GM13977 (cell line): ENCODE results near the gene DHH.

Experiments used
- DNase-seq: peaks from one replicate; pipeline ENCODE4 v3.0.0; 2012; ENCODE audit warnings: low spot score
- CTCF ChIP-seq: IDR thresholded peaks from 2 replicates; pipeline ENCODE4 v1.5.1; 2012; ENCODE audit warnings: mild to moderate bottlenecking, control low read depth; ENCODE audit not compliant: insufficient read depth; ENCODE audit errors: extremely low read depth, missing control alignments
- in situ Hi-C: fragments of 300-500 bp; cut with MboI; formaldehyde crosslinking; loops from one replicate; pipeline ENCODE4 v1.12.0; 2022; ENCODE audit warnings: low sequenced_read_pairs, low pct_unique_long_range_greater_than_20kb, mixed read lengths, inconsistent platforms; ENCODE audit not compliant: unreplicated experiment

DHH gene

GRCh38 chr12:49126852-49127763 is 32.5 kb upstream of the DHH start:
- no peak for TF ChIP-seq CTCF
- DNase-seq, result no peak

GRCh38 chr12:49121047-49121696 is 26.6 kb upstream of the DHH start:
- in situ Hi-C loops, result no loop called here
- TF ChIP-seq CTCF, result peak; percentile 51
- no peak for DNase-seq

More at GRCh38 chr12:49126852-49127763, 32.5 kb upstream of the DHH start:
- in situ Hi-C loops, result no loop called here

- no peak for DNase-seq
- no peak for TF ChIP-seq CTCF
- in situ Hi-C loops, result no loop called here
Observed at GRCh38 chr12:49111206-49111605, 16.6 kb upstream of the DHH start.

- in situ Hi-C loops, result no loop called here
- peak; percentile 41 for TF ChIP-seq CTCF
- peak; percentile 98 for DNase-seq
Observed at GRCh38 chr12:49110464-49111155, 16.0 kb upstream of the DHH start, which contains the start of gene LMBR1L. Gene LMBR1L, minus strand, starts transcription at chr12:49110847. Its CDS starts 292 bp downstream, at chr12:49110555.

DNA sequence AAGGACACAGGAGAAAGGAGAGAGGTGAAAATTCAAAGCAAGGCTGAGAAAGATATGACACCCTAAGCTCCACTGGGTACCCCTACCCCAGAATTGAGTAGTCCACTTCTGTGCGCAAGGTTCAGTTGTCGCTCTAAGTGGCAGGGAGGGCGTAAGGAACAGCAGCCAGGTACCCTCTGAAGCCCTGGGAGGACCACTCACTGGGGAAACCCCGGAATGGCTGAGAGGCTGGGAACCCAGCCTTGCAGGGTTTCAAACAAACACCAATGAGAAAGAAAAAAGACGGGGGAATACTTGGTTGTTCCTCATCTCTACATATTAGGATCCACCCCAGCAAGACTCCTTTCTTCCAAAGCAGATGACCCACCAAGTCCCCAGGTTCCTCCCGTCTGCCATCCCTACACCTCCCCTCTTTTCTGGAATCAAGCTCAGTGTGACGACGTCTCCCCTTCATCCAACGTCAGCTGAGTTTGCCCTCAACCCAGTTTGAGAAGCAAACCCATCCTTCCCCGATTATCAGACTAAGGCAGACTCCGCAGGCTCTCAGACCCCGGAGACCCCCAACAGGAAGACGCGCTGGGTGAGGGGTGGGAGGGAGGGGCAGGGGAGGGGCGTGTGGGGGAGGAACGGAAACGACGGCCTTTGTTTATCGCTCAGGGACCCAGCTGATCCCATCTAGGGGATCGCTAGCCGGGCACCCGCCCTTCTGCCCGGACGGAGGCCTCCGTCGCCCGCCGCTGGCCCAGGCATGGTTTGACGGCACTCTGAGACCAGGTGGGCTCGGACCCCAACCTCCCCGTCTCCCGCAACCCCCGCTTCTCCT is 15.3 kb upstream of the DHH start:
- in situ Hi-C loops, result no loop called here
- DNase-seq, result peak; percentile 48
- no peak for TF ChIP-seq CTCF
